GM19372 (cell line): Measurements from ENCODE around the gene ACSS1.

Experiments used
- ATAC-seq: cut with Tn5 transposase; IDR thresholded peaks from one replicate; pipeline ENCODE4 v1.9.1; 2021; ENCODE audit warnings: mild to moderate bottlenecking, low read depth, moderate library complexity; ENCODE audit not compliant: unreplicated experiment

ACSS1 gene

GRCh38 chr20:25058051-25058846 lies at the start of gene ACSS1:
TSS of gene ACSS1 (minus strand) at chr20:25058139. CDS start at chr20:25058102, 37 bp downstream.
- peak; percentile 57 for ATAC-seq

GRCh38 chr20:25103526-25103925 lies 45.6 kb upstream of the ACSS1 start:
- ATAC-seq = no peak

GRCh38 chr20:25100914-25101313 lies 43.0 kb upstream of the ACSS1 start:
- no peak for ATAC-seq

DNA sequence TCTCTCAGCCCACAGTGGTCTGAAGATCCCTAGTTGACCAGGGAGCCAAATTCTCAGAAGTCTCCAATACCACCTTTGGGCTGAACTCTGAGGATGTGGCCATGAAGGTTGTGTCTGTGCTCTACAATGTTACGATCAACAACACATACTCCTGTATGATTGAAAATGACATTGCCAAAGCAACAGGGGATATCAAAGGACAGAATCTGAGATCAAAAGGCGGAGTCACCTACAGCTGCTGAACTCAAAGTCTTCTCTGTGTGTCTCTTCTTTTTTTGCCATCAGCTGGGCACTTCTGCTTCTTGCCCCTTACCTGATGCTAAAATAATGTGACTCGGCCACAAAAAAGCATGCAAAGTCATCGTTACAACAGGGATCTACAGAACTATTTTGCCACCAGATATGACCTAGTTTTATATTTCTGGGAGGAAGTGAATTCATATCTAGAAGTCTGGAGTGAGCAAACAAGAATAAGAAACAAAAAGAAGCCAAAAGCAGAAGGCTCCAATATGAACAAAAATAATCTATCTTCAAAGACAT lies 41.7 kb upstream of the ACSS1 start:
- no peak for ATAC-seq

DNA sequence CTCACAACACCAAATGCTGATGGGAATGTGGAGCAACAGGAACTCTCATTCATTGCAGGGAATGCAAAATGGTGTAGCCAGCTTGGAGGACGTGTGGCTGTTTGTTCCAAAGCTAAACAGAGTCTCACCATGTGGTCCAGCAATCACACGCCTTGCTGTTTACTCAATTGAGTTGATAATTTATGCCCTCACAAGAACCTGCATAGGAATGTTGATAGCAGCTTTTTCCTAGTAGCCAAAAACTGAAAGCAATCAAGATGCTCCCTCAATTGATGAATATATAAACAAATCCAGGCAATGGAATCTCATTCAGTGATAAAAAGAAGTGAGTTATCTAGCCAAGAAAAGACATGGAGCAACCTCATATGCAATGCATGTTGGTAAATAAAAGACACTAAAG lies 39.6 kb upstream of the ACSS1 start:
- ATAC-seq = no peak

DNA sequence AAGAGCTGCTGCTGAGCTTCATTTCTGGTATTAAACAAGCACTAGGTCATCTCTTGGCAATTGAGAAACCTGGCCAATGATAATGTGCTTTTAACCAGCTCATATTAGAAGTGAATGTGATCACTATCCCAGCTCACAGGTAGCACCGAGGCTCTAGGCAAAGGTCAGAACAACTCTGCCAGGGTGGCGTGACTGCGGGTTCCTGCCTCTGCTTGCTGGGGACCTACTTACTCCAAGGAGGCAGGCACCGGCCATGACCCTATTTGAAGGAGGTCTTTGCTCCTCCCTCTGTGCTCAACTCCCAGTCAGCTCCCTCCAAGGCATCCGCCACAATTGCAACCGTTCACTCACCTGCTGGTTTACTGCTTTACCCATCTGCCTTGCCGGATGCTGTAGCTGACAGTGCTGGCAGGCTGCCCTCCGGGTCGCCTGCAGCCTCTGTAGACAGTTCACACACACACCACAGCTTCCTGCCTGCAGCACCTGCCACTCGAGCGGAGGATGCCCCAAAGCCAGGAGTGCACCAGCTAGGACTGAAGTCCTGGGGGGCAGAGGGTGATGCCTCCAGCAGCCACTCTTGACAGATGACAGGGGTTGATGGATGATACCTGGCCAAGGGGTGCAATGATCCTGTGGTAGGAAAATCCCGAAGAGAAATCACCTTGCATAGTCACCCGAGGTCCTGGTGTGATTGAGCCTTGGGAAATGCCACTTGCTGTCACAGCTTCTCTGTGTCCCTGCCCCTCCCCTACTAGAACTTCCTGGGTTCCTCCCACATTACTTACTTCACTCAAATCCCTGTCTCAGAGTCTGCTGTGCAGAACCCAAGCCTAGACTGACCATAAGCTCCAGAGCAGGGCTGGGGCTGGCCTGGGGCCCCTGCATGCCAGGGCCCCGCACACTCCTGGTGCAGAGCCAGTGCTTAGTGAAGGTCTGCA lies 32.8 kb upstream of the ACSS1 start:
- no peak for ATAC-seq

DNA sequence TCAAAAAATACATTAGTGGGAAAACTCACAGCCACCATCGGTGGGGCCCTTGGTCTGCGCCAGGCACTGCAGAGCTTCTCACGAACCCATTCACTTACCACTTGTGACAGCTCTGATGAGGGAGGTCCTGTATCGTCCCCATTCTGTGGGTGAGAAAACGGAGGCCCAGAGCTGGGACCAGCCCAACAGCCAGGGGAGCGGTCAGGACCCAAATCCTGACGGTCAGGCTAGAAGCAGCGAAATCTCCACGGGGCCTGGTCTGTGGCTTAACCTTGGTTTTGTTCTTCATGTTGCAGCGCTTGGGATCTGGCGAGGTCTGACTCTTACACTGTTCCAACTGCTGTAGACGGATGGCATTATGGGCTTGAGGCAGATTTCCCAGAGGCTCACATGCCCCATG lies 31.7 kb upstream of the ACSS1 start:
- no peak for ATAC-seq

DNA sequence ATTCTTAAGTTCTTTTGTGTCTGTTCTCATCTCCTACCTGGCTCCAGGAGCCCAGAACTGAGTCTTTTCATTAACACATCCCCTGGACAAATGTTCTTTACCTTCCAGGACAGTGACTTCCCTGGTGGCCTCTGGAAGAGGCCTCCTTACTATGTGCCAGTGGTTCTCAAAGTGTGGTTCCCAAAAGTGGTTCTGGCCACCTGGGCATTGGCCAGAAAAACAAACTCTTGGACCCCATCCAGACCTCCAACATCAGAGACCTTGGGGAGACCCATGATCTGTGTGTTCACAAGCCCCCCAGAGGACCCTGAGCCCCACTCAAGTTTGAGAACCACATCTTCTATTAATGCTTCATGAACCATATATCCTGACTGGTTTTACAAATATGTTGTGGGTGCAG lies 31.2 kb upstream of the ACSS1 start:
- ATAC-seq = no peak

DNA sequence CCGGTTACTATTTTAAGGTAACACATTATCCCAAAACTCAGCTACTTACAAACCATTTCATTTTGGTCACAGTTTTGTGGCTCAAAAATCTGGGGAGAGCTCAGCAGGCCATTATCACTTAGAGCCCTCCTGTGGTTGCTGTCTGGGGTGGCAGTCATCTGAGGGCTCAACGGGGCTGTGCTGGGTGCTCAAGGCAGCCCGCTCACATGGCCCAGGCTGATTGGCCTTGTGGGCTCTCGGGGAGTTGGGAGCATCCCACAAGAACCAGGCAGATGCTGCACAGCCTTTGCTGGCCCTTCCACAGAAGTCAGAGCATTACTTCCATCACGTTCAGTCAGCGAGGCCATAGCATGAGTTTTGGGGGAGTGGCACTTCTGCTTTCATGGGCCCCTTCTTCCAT lies 30.3 kb upstream of the ACSS1 start:
- no peak for ATAC-seq

DNA sequence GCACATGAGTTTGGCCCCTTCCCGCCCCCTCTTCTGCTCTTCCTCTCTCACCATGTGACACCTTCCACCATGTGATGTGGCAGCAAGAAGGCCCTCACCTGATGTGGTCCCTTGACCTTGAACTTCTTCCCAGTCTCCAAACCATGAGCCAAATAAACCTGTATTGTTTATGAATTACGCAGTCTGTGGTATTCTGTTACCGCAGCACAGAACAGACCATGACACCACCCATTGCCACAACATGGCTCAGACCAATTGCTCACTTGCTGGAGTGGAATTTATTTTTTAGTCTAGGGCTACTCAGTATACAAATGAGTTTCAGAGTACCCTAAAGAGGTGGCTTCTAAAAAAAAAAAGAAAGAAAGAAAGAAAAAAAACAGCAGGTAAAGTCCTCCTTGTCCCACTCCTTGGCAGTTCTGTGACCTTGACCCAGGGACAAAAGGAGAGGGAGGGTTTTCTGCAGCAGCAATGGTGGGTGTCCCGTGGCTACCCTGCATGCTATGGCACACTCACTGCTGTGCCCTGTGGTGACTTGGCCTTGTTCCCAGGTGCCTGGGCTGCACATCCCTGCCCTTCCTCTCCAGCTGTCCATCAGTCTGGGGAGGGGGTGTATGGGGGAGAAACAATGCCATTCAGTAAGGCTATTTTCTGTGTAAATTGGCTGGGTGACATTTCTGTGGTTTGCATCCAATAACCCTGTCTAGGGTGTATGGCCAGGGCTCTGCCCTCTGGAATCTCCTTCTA lies 29.4 kb upstream of the ACSS1 start:
- no peak for ATAC-seq

- no peak for ATAC-seq
Measured at GRCh38 chr20:25085756-25086495, 28.0 kb upstream of the ACSS1 start.

GRCh38 chr20:25084626-25085187 lies 26.8 kb upstream of the ACSS1 start:
- no peak for ATAC-seq

GRCh38 chr20:25083773-25084625 lies 26.1 kb upstream of the ACSS1 start:
- no peak for ATAC-seq

GRCh38 chr20:25083141-25083772 lies 25.3 kb upstream of the ACSS1 start:
- ATAC-seq = no peak

DNA sequence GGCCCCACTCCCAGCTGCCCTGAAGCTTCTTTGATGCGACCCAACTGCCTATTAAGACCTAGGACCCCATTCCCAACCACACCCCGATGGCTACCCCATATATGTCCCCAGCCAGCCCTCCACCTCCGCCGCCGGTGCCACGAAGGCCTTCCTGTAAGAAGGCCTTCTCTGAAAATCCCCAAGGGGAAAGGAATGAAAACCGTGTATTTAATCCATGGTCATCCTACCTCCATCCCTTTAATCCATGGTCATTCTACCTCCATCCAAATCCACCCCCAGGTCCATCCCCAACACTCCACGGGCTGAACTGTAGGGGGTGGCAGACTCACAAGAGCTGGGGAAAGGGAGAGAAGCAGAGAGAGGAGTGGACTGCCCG lies 24.5 kb upstream of the ACSS1 start:
- no peak for ATAC-seq

- ATAC-seq = no peak
Measured at GRCh38 chr20:25081730-25082497, 24.0 kb upstream of the ACSS1 start, which contains the start of gene VSX1. TSS of gene VSX1 (minus strand) at chr20:25082141. CDS start at chr20:25082096, 45 bp downstream.

GRCh38 chr20:25081065-25081729 lies 23.3 kb upstream of the ACSS1 start:
- ATAC-seq = no peak
